ENCODE results near the gene AGAP1.

The AGAP1 gene

DNA sequence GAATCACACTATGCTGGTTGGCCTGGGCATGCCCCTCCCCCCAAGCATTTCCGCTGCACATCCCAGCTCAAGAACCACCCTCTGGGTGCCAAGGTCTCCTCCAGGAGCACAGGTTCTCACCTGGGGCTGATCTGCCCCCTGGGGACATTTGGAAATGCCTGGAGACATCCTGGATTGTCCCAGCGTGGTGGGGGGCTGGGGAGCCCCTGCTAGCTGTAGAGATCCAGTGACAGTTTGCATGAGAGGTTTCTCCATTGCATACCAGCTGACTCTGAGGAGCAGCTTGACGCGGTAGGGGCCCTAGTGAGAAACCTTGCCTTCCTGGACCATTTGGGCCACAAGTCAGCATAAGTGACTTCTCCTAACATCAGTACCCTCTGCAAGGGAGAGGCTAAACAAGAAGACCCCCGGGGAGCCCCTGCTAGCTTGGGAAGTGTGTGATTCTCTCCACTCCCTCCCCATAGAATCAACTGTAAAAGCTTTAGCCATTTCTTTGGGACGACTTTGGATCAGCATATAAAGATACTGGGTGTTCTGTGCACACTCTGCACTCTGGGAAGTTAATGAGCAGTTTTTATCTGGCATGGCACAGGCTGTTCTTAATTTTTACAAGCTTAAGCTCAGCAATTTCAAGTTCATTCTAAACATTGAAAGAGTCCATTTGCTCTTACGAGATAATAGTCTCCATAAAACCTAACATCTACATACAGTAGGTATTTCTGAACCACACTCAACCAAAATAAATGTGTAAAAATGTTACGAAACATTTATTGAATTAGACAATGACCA, 580.2 kb downstream of the AGAP1 start:
- TF ChIP-seq CTCF (IDR thresholded peaks at IDR 0.05), result no peak

GRCh38 chr2:236075802-236076201, 582.0 kb downstream of the AGAP1 start:
- no peak for TF ChIP-seq CTCF (IDR thresholded peaks at IDR 0.05)

DNA sequence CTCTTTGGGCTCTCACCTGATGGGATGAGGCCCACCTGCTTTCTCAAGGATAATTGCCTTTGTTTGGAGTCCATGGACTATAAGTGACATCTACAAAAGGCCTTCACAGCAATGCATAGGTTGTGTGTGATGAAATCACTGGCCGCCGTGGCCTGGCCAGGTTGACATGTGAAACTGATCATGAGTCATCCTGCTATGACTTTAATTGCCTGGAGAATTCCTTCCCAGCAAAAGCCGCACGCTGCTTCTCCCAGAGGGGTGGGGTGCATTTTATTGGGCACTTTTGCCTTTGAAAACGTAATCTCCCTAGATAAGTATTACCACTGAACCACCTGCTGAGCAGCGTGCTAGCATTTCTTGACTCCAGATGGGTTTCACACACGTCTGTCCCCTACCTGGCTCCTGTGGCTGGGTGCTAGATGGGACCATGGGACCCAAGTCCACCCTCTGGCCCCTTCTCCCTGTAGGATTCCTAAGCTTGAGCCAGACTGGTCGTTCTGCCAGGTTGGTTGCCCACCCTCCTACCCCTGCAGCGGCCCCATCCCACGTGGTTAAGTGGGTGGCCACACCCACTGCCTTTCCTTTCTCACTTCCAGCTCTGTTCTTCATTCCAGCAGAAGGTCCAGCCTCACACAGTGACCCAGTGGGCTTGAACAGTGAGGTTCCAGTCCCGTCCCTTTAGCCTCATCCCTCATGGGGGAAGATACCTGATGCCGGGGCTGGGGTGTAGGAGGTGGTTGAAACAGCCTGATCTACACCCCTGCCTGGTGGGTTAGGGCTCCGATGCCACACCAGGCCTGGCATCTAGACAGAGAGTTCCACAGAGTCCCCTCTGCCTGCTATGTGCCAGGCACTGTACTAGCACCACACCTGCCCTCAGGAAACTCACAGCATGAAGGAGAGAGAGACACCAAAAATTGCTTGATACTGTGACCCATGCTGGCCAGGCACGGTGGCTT, 584.7 kb downstream of the AGAP1 start:
- no peak for TF ChIP-seq CTCF (IDR thresholded peaks at IDR 0.05)

DNA sequence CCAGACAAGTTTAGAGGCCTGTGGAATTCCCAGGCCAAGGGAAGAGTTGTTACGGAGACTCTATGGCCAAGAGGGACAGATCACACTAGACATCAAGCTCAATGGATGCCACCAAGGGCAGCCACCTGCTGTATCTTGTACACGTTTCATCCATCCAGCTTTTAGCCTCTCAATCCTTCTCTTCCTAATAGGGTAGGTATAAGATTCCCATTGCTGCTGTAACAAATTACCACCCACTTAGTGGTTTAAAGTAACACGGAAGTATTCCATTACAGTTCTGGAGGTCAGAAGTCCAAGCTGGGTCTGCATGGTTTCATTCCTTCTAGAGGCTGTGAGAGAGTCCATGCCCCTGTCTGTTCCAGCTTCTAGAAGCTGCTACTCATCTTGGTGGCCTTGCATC, 586.6 kb downstream of the AGAP1 start:
- TF ChIP-seq CTCF (IDR thresholded peaks at IDR 0.05), result no peak

DNA sequence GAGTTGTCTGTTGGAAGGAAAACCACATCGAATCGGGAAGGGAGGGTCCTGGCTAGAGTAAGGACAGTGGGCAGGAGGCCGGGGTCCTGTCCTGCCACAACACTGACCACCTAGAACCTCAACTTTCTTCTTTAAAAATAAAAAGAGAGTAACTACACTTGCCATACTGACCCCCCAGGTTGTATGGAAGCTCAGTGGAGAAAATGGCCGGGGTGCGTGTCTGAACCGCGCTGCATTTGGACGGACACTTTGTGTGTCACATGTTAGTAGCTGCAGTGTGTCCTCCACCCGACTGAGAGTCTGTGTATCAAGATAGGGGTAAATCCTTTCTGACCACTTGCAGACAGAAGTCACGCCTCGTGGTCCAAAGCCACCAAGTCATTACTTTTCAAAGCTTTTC, 587.3 kb downstream of the AGAP1 start:
- TF ChIP-seq CTCF (IDR thresholded peaks at IDR 0.05), result no peak

DNA sequence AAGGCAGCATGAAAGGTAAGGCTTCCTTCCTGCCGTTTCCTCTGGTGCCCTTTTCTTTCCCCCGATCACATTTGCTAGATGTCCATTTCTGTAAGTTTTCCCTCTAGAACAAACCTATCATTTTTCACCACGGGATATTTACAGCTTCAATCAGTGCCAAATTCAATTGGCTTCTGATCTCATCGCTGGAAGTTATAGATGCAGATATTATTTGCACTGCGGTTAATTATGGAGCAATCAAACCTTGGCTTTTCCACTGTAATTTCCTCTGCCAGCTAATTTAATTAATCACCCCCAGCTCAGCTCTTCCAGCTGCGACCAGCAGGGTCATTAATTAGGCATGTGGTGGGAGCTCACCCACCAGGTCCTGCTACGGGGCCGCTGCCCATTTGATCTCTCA, 588.2 kb downstream of the AGAP1 start:
- no peak for TF ChIP-seq CTCF (IDR thresholded peaks at IDR 0.05)

- TF ChIP-seq CTCF (IDR thresholded peaks at IDR 0.05), result no peak
These were observed 590.1 kb downstream of the AGAP1 start for GRCh38 chr2:236083934-236084333.

Measured in LNCAP (cell line).